Bronchial epithelial cell (primary cell): Measurements from ENCODE around the gene PDE1C. TPM values are rescaled to one million over a fixed set of nuclear protein-coding genes. Genes with fewer than 3 reads are reported as not detected.

Experiments
- DNase-seq: peaks from one replicate; pipeline ENCODE4 v3.0.0-alpha.2; 2010; ENCODE audit warnings: low read depth
- FAIRE-seq: peaks from 2 replicates; lab custom pipeline; 2011; peaks lifted over from hg19 to GRCh38; lab: Jason Lieb, UNC
- H3K27me3 ChIP-seq: 2 replicates; pipeline ENCODE4 v1.5.1; 2011; ENCODE audit warnings: low read length; ENCODE audit not compliant: control insufficient read depth, insufficient read depth
- H3K36me3 ChIP-seq: 2 replicates; pipeline ENCODE4 v1.5.1; 2011; ENCODE audit warnings: low read length; ENCODE audit not compliant: control insufficient read depth, insufficient read depth
- H3K4me3 ChIP-seq: 2 replicates; pipeline ENCODE4 v1.5.1; 2011; ENCODE audit warnings: mild to moderate bottlenecking, low read depth, low read length, control low read depth
- total RNA-seq: library from RNA; depleted of rRNA; stranded (reverse); fragments of >200 nt; gene quantifications from 2 replicates; pipeline ENCODE4 v1.2.1, GENCODE V29; 2014
- TF ChIP-seq, protein P1 (sequence below): IDR thresholded peaks from 2 replicates; pipeline ENCODE4 v1.5.1; 2011; ENCODE audit warnings: mild to moderate bottlenecking, moderate library complexity, low read length, control low read depth, inconsistent platforms; ENCODE audit not compliant: insufficient read depth, severe bottlenecking

Gene PDE1C
- total RNA-seq, 1 donor from 2014 or later, result not detected

DNA sequence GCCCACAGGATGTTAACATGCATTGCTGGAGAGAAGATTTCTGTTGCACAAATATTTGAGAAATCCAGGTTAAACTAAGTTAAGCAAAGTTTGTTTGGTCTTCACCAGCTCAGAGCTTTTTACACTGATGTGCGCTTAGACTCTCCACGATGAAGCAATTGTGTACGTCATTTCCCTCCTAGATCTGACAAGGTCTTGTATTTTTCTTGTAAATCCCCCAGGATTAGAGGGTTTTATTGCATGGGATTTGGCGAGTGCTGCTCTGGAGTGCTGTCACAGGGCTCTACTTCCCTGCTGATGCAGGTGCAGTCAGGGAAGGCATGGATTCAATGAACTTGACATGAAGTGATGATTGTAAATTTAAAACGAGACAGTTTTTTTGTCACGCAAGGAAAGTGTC is 173.3 kb downstream of the PDE1C start:
- Histone ChIP-seq H3K4me3 (no peak overlapping the region), H3K36me3 (no peaks in the 10 kb centered on the region), H3K27me3 (no peaks in the 10 kb centered on the region)
- DNase-seq (no peak), FAIRE-seq (no peak)
- TF ChIP-seq, protein P1, sequence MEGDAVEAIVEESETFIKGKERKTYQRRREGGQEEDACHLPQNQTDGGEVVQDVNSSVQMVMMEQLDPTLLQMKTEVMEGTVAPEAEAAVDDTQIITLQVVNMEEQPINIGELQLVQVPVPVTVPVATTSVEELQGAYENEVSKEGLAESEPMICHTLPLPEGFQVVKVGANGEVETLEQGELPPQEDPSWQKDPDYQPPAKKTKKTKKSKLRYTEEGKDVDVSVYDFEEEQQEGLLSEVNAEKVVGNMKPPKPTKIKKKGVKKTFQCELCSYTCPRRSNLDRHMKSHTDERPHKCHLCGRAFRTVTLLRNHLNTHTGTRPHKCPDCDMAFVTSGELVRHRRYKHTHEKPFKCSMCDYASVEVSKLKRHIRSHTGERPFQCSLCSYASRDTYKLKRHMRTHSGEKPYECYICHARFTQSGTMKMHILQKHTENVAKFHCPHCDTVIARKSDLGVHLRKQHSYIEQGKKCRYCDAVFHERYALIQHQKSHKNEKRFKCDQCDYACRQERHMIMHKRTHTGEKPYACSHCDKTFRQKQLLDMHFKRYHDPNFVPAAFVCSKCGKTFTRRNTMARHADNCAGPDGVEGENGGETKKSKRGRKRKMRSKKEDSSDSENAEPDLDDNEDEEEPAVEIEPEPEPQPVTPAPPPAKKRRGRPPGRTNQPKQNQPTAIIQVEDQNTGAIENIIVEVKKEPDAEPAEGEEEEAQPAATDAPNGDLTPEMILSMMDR, result no peak

DNA sequence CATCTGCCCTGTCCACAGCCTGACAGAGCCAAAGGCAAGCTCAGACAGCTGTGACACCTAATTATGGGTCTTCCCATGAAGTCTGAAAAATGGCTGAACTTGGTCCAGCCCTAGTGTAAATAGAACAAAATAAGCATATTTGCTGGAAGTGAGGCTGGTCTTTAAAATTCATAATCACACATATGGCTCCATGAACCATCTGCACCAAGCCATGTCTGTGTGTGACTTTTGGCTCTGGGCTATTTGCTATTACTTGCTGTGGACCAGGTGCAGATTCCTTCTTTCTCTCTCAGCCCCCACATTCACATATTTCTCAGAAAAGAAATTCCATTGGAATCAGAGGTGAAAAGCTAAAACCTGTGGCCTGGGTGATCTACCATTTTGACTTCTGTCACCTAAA is 175.9 kb downstream of the PDE1C start:
- TF ChIP-seq, protein P1, result no peak
- no peak for DNase-seq
- Histone ChIP-seq H3K4me3 (no peak overlapping the region), H3K36me3 (no peaks in the 10 kb centered on the region), H3K27me3 (no peaks in the 10 kb centered on the region)
- no peak for FAIRE-seq

DNA sequence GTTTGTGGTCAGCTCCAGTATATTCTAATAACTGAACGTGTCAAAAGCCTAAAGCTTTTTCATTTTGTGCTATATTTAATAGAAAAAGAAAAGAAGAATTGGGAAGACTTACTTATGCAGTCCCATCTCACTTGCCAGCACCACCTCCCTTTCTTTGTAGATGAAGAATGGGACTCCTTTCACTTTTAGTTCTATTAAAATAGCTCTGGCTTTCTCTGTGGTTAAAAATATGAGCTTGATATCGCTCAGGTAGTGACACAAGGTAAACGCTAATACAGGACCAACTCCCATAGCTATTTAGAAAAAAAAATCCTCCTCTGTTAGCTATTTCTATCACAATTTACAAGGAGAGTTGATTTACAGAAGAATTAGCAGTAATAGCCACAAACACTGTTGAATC is 176.8 kb downstream of the PDE1C start:
- Histone ChIP-seq H3K4me3 (no peak overlapping the region), H3K36me3 (no peaks in the 10 kb centered on the region), H3K27me3 (no peaks in the 10 kb centered on the region)
- TF ChIP-seq, protein P1, result no peak
- DNase-seq (no peak), FAIRE-seq (no peak)

DNA sequence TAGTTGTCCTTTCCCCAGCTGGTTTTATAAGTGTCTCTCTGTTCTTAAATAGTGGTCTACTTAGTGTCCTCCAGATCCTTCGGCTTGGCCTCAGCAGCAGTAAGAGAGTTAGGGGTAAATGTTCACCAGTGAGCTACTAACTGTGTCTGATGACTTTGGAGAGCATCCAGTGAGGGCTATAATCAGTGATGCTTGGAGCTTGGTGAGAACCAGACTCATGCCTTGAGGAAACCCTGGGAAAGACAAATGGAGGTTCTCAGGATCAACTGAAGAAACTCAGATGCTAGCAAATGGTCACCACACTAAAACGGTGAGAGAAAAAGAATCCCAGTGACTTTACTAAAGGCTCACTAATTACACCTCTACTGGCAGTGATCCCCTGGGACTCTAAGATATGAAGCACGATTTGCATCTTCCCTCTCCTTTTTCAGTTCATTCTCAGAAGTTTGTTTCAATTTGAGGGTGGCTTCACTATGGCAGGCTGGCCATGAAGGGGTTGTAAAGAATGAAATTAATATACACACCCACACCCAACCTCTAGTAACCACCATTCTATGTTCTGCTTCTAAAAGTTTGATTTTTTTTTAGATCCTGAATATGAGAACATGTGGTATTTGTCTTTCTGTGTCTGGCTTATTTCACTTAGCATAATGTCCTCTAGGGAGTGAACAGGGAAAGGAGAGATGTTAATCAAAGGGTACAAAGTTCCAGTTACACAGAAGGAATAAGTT is 177.9 kb downstream of the PDE1C start:
- Histone ChIP-seq H3K36me3 (no peaks in the 10 kb centered on the region), H3K4me3 (no peak overlapping the region), H3K27me3 (no peaks in the 10 kb centered on the region)
- DNase-seq (no peak), FAIRE-seq (no peak)
- TF ChIP-seq, protein P1, result no peak

DNA sequence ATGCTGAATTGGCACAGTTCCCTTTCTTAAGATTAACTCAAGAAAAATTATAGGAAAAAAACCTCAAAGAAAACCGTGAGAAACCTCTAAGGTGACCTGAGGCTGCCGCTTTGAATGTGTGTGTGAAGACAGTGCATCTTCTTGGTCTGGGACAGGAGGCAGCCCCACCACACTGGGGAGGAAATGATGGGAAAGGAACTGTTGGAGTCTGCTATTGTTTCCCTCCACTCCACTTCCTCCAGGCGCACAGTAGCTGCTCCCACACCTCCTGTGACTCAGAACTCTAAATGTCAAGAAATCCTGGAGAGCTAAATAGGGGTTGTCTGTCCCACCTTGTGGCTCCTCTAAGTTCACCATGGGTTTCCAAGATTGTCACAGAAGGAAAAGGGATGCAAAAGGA is 179.4 kb downstream of the PDE1C start:
- DNase-seq, result peak; percentile 2
- Histone ChIP-seq H3K36me3 (no peaks in the 10 kb centered on the region), H3K4me3 (no peak overlapping the region), H3K27me3 (no peaks in the 10 kb centered on the region)
- no peak for FAIRE-seq
- TF ChIP-seq, protein P1, result no peak

DNA sequence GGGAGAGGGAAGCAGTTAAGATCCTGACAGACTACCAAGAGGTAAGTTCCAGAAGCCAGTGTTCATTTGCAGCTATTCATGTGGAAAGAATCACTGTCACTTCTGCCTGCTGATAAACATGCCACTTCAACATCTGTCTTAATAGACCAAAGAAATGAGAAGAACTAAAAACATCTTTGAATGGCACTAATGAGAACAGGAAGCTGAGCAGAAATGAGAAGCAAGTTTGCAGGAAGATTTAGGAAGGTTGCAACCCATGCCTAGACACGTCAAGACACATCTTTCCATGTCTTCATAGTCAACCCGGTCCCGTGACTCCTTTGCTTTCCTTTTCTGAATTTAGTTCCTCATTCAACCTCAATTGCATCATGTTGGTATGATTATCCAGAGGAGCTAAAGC is 180.0 kb downstream of the PDE1C start:
- TF ChIP-seq, protein P1, result no peak
- no peaks in the 10 kb centered on the region for H3K27me3 ChIP-seq
- FAIRE-seq (no peak), DNase-seq (peak; percentile 77)
- no peaks in the 10 kb centered on the region for H3K36me3 ChIP-seq
- H3K4me3 ChIP-seq, result no peak overlapping the region
